Activated T-cell treated with anti-CD3 and anti-CD28 coated beads, Interleukin-2, amount 50 U/mL, for 48 hours (primary cell): ENCODE measurements around the gene NTN5.
A peak's percentile ranks its signal among the peaks of the same experiment; 100 is the strongest.
"Not testable (repeated sequence)": the region's sequence is repeated elsewhere in the genome, so short reads cannot be mapped to it uniquely, and the experiment has no call there.

Experiments used
- DNase-seq, 2 experiments: peaks; one replicate each; pipeline ENCODE4 v3.0.0-alpha.2; 2020

Gene NTN5

DNA sequence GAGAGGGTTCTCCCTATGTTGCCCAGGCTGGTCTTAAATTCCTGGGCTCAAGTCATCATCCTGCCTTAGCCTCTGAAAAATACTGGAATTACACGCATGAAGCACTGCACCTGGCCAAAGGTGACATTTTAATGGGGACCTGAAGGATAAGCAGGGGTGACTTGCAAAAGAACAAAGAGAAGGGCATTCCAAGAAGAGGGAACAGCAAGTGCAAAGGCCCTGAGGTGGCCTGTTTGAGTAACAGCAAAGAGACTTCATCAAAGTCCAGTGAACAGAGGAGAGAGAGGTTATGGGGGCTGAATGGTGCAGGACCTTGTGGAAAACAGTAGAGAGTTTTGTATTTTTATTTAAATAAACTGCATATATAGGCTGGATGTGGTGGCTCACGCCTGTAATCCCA is 31.0 kb downstream of the NTN5 start:
- no peak for DNase-seq

GRCh38 chr19:48639483-48640375 is 33.1 kb downstream of the NTN5 start:
- DNase-seq = peak in 1 of 2 experiments; percentile 46

DNA sequence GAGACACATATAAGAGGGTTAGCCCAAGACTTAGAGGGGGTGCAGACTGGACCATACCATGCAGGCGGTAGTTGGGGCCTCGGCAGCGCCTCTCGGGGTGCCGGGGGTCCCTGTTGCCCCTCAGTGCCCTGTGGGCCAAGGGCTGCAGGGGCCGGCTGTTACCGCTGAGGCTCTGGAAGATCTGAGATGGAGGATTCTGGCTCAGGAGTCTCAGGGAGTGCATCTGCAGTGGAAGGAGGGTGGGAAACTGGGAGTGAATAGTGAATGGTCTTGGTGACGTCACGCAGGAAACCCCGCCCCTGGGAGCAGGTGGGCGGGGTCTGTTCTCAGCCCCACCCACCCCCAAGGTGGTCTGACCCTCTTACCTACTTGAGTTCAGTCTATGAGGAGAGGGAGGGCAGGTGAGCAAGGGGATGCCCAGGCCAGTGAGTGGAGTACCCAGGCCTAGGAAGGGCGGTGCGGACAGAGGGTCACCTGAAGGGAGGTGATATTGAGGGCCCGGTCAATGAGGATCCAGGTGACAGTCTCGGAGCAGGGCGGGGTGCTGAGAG is 33.9 kb downstream of the NTN5 start:
- peak in 1 of 2 experiments; percentile 56 for DNase-seq

DNA sequence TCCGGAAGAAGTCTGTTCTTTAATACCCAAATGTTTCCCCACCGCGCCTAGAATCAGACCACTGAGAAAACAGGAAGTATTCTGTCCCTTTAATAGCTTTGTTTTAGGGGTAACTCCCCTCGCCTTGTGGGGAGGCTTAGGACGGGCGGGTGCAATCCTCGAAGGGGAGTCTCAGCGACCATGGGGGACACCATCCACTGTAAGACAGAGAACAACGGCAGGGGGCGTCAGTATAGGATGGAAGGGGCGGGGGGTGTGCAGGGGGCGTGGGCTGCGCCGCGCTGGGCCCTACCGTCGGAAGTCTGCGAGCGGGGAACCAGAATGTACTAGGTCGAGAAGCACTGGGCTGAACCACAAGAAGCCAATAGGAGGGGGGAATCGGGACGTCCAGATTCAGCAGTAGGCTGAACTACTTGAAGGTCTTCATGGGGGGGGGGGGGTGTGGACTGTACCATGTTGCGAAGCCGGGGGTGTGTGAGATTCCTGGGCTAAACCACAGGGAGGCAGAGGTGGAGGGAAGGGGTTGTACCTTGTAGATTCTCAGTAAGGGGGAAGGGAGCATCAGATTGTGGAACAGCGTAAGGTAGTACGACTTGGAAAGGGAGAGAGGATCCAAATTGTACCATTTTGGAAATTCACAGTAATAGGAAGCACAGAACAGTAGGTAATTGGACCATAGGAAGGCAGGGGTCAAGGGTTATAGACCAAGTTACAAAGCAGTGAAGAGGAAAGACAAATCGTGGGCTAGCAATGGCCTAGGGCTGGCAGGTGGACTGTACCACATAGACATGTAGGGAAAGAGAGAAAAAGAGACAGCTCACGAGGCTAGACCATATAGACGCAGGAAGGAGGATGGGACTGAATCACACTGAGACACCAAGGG is 34.6 kb downstream of the NTN5 start:
- DNase-seq = peak; percentile 76 to 81

GRCh38 chr19:48637449-48637947 is 35.3 kb downstream of the NTN5 start:
- DNase-seq = peak; percentile 98 to 99

GRCh38 chr19:48636859-48637448 is 35.9 kb downstream of the NTN5 start, which contains the start of gene DBP:
TSS of gene DBP (minus strand) at chr19:48637379. CDS start at chr19:48636994, 385 bp downstream.
- DNase-seq = no peak

DNA sequence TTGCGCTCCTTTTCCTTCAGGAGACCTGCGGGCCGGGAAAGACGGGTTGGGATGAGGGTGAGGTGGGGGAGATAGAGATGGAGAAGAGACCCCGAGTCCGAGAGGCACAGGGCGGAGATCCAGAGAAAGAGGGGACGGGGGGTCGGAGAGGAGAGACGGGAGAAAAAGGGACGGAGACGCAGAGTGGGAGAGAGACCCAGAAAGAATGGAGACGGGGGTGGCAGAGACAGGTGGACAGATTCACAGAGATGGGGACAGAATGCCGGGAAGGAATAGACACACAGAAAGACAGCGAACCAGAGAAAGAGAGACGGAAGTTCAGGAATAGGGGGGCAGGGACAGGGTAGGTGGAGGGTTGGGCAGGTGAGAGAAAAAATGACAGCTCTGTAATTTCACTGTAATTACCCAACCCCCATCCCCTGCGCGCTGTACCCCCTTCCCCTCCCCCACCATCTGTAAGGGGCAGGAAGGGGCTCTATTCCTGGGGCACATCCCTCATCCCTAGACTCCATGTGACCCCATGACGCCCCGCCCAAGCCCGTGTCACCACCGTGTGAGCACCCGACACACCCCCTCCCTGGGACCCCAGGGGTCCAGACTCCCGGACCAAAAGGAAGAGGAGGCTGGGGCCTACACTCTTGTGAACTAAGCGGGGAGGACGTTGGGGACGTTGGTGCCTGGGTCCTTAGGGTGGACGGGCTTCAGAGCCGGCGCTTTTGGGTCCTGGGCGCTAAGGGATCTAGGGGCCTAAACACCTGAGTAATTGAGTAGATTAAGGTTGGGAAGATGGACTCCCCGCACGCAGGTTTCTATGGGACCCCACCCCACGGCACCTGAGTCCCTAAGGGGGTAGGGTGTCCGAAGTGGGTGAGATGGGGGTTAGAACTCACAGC is 36.6 kb downstream of the NTN5 start:
- DNase-seq = no peak

DNA sequence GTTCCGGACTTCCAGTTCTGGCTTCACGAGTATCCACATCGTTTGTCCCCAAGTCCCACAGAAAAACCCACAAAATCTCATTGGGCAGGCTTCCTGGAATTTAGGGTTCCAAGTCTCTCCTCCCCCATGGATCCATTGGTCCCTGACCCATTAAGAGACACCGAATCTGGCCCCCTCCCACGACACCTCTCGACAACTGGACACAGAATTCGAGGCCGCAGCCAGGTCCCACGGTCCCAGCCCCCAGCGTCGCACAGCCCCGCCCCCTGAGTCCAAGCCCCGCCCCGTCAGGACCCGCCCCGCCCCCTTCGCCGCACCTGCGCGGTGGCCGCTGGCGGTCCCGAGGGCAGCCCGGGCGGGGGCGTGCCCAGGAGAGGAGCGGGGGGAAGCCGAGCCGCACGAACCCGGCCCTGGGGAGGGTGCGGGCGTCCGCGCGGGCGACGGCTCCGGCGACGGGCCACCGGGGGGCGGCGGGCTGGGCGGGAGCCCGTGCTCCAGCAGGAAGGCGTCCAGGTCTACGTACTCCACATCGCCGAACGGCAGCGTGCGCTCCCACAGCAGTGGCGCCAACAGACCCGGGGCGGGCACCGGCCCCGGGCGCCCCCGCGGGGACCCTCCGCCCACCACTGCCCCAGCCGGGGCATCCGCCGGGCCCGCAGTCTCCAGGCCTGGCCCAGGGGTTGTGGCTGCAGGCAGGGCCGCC is 37.4 kb downstream of the NTN5 start:
- DNase-seq = peak; percentile 81 to 86

DNA sequence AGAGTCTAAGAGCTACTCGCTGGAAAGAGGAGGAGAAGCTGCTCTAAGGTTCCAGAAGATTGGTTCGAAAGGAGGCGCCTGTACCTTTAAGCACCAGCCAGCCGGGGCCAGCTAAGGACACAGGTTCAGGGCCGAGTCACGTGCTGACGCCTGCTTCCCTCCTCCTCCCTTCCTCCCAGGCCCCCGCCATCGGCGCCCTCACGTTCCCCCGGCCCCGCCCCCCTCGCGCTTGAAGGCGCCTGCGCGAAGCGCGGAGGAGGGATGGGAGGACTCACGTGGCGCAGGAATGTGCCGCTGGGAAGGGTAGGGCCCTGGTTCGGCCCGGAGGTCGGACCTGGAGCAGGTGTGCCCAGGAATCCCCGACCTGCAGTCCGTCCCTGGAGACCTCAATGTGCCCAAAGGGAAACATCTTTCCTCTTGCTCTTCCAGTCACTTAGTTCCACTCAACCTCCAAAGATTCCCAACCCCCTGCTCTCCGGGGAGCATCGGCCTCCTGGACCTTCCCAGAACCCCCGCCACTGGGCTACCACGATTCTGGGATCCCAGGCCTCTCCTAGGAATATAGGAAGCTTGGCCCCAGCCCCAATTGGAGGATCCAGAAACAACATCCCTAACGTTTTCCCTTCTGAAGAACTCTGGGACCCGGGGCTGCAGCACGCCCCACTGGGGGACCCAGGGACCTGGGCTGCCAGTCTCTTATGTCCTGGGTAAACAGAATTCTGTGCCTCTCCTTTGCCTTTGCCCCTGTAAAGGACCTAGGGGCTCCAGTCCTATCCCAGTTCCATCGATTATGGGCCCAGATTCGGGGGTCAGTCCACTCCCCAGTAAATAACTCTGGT is 38.2 kb downstream of the NTN5 start:
- DNase-seq = peak; percentile 95 to 97

DNA sequence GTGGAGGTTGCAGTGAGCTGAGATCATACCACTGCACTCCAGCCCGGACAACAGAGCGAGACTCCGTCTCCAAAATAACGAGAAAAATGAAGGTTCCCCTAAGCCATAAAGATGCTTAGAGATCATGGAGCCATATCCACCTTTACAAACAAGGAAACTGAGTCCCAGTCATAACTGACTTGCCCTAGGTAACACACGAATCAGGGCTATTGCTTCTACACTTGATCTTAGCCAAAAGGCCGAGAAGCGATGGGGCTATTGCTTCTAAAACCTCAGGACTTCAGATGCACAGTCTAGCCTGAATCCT is 38.8 kb downstream of the NTN5 start:
- no peak for DNase-seq

DNA sequence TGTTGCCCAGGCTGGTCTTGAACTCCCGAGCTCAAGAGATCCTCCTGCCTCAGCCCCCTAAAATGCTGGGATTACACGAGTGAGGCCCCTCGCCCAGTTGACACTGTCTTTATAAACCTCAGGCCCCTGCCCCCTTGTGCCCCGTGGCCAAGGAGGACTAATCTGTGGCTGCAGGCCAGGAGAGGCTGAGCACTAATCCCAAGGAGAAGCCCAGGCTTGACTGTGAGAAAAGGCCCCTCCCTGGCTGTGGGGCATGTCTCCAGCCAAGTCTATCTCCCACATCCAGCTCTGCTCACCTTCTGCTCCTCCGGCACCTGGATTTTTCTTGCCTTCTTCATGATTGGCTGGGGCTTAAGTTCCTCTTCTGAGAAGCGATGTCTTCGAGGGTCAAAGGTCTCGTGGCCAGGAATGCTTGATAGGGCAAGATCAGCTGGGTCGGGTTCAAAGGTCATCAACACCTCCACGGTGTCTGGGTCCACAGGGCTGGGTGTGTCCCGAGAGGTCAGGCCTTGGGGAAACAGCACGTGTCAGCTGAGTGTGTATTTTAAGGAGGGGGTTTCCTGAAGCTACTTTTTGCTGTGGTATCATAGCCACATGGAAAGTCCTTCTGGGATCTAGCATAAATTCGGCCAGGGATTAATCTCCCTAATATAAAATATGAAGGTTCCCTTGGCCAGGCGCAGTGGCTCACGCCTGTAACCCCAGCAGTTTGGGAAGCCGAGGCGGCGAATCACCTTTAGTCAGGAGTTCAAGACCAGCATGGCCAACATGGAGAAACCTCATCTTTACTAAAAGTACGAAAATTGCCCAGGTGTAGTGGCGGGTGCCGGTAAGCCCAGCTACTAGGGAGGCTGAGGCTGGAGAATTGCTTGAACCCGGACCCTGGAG is 39.4 kb downstream of the NTN5 start:
- DNase-seq = no peak

DNA sequence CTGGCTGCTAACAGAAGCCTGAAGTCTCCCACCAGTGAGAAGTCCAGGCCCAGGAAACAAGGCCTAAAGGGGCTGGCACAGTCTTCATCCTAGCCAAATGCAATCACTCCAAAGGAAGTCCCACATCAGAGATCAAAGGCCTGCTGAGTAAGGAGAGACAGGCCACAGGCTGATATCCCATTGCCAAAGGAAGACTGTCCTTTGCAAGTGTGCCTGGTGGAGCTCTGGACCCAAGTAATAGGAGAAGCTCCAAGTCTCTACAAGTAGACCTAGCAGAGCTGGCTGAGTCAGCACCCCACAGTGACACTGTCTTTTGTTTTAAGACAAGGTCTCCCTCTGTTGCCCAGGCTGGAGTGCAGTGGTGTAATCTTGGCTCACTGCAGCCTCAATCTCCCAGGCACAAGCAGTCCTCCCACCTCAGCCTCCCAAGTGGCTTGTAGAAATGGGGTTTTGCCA is 40.1 kb downstream of the NTN5 start:
- no peak for DNase-seq

GRCh38 chr19:48632286-48632685 is 40.5 kb downstream of the NTN5 start:
- DNase-seq = not testable (repeated sequence)

DNA sequence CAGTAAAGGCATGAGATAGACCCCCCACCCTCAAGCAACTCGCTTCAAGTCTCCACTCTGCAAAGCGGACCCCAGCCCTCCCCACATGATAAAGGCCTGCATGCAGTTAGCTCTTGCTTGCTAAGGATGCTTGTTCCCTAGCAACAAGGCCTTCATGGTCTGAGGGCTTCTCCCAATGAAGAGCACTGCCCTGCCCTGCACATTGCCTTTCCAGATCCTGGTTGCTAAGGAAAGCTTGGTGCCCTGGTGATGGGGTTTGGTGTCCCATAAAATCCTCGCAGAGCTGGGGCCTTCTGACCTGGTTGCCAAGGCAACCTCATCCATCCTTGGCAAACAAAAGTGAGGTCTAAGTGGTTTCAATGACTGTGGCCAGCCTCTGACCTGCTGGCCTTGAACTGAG is 41.6 kb downstream of the NTN5 start:
- DNase-seq = no peak

- no peak for DNase-seq
These were observed 42.3 kb downstream of the NTN5 start for GRCh38 chr19:48630296-48631063.

DNA sequence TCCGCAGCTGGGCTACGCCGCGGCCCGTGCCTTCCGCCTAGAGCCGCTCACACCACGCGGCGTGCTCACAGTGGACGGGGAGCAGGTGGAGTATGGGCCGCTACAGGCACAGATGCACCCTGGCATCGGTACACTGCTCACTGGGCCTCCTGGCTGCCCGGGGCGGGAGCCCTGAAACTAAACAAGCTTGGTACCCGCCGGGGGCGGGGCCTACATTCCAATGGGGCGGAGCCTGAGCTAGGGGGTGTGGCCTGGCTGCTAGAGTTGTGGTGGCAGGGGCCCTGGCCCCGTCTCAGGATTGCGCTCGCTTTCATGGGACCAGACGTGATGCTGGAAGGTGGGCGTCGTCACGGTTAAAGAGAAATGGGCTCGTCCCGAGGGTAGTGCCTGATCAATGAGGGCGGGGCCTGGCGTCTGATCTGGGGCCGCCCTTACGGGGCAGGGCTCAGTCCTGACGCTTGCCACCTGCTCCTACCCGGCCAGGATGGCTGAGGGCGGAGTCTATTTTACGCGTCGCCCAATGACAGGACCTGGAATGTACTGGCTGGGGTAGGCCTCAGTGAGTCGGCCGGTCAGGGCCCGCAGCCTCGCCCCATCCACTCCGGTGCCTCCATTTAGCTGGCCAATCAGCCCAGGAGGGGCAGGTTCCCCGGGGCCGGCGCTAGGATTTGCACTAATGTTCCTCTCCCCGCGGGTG is 43.1 kb downstream of the NTN5 start:
- peak; percentile 63 to 65 for DNase-seq

- DNase-seq = no peak
These were observed 43.6 kb downstream of the NTN5 start for GRCh38 chr19:48629297-48629598.
